MM.1S (cell line): ENCODE measurements around the gene MAPK10.

ENCODE experiments used
- CTCF ChIP-seq: fragments of 300-600 bp; sonication (generic); IDR thresholded peaks from 2 replicates; pipeline ENCODE4 v1.5.1; 2016; ENCODE audit warnings: antibody characterized with exemption, low read length, mixed read lengths
- EZH2 ChIP-seq: fragments of 300-600 bp; sonication (generic); optimal IDR thresholded peaks from 2 replicates; pipeline ENCODE3; 2017; ENCODE audit warnings: low read depth, mild to moderate bottlenecking, antibody characterized with exemption, low read length, mixed read lengths

- no peak for TF ChIP-seq EZH2
- TF ChIP-seq CTCF: no peak
Measured at GRCh38 chr4:86271057-86271456, 88.8 kb downstream of the MAPK10 start.
